Fibroblast of lung (primary cell): ENCODE measurements around the gene EIF3D. TPM values are rescaled to one million over a fixed set of nuclear protein-coding genes. Genes with fewer than 3 reads are reported as not detected.

ENCODE experiments used
- DNase-seq, 2 donors: peaks; one replicate each; pipeline versions ENCODE4 v3.0.0 to v3.0.0-alpha.2; 2010; ENCODE audit warnings: low read depth in 2 of 2
- H2AFZ ChIP-seq: 2 replicates; pipeline ENCODE4 v1.5.1; 2012; ENCODE audit warnings: low read length, control low read depth, inconsistent platforms
- H3K27ac ChIP-seq: 2 replicates; pipeline ENCODE4 v1.5.1; 2011; ENCODE audit warnings: low read length, control low read depth; ENCODE audit not compliant: insufficient read depth
- H3K27me3 ChIP-seq: 2 replicates; pipeline ENCODE4 v1.5.1; 2011; ENCODE audit warnings: mild to moderate bottlenecking, low read length; ENCODE audit not compliant: control insufficient read depth, insufficient read depth
- H3K36me3 ChIP-seq: 2 replicates; pipeline ENCODE4 v1.5.1; 2011; ENCODE audit warnings: low read length; ENCODE audit not compliant: control insufficient read depth, insufficient read depth
- H3K4me1 ChIP-seq: 2 replicates; pipeline ENCODE4 v1.5.1; 2011; ENCODE audit warnings: low read length; ENCODE audit not compliant: control insufficient read depth, insufficient read depth; ENCODE audit errors: extremely low read depth
- H3K4me2 ChIP-seq: 2 replicates; pipeline ENCODE4 v1.5.1; 2011; ENCODE audit warnings: low read length, control low read depth; ENCODE audit not compliant: insufficient read depth; ENCODE audit errors: extremely low read depth
- H3K4me3 ChIP-seq, 4 experiments: fragments of 200-600 bp in 1 of 4; sonication (generic) in 1 of 4; replicated peaks in 1 of 4; 2 replicates each; pipeline ENCODE4 v1.5.1; 2011 to 2016; ENCODE audit warnings: low read length in 4 of 4, low read depth in 3 of 4, mild to moderate bottlenecking in 3 of 4, control low read depth in 2 of 4, inconsistent platforms in 1 of 4, mixed read lengths in 1 of 4; ENCODE audit not compliant: insufficient read depth in 1 of 4; ENCODE audit errors: control extremely low read depth in 1 of 4
- H3K79me2 ChIP-seq: 2 replicates; pipeline ENCODE4 v1.5.1; 2012; ENCODE audit warnings: mild to moderate bottlenecking, low read length, inconsistent platforms; ENCODE audit not compliant: control insufficient read depth, insufficient read depth
- H3K9ac ChIP-seq: 2 replicates; pipeline ENCODE4 v1.5.1; 2011; ENCODE audit warnings: mild to moderate bottlenecking, low read length, control low read depth; ENCODE audit not compliant: insufficient read depth
- H3K9me3 ChIP-seq: 2 replicates; pipeline ENCODE4 v1.5.1; 2012; ENCODE audit warnings: low read depth, low read length; ENCODE audit not compliant: control insufficient read depth, insufficient read depth
- H4K20me1 ChIP-seq: 2 replicates; pipeline ENCODE4 v1.5.1; 2011; ENCODE audit warnings: low read length; ENCODE audit not compliant: control insufficient read depth, insufficient read depth; ENCODE audit errors: extremely low read depth
- CTCF ChIP-seq, 2 donors: IDR thresholded peaks in 1 of 2; conservative IDR thresholded peaks in 1 of 2; 1 replicate in 1 of 2; 2 replicates in 1 of 2; pipeline ENCODE4 v1.5.1; 2011 to 2012; ENCODE audit warnings: low read length in 2 of 2, control low read depth in 1 of 2, inconsistent platforms in 1 of 2, low read depth in 1 of 2, mild to moderate bottlenecking in 1 of 2
- EZH2 ChIP-seq: IDR thresholded peaks from 2 replicates; pipeline ENCODE4 v1.5.1; 2012; ENCODE audit warnings: low read length, control low read depth, mild to moderate bottlenecking; ENCODE audit errors: missing control alignments
- polyA plus RNA-seq, 2 donors: library from polyadenylated mRNA; depleted of rRNA in 1 of 2; stranded (reverse) in 1 of 2; unstranded in 1 of 2; fragments of >200 nt; gene quantifications; 2 replicates each; pipeline ENCODE4 v1.2.1, GENCODE V29; 2011 to 2012; ENCODE audit warnings: missing spikeins in 1 of 2
- total RNA-seq: library from RNA; depleted of rRNA; stranded (reverse); fragments of >200 nt; gene quantifications from 2 replicates; pipeline ENCODE4 v1.2.1, GENCODE V29; 2014

EIF3D gene
- total and polyA plus RNA-seq, 2 donors (not counting 1 experiment from before 2014, with no cell fraction given) = 267 to 306 TPM

GRCh38 chr22:36564422-36565158 is 35.6 kb upstream of the EIF3D start:
- Histone ChIP-seq H4K20me1 (no peaks in the 10 kb centered on the region), H2AFZ (no peak overlapping the region), H3K36me3 (no peaks in the 10 kb centered on the region), H3K4me3 (no peak overlapping the region), H3K27me3 (no peaks in the 10 kb centered on the region), H3K4me2 (no peak overlapping the region), H3K9me3 (no peaks in the 10 kb centered on the region), H3K79me2 (no peaks in the 10 kb centered on the region), H3K27ac (no peak overlapping the region), H3K4me1 (no peaks in the 10 kb centered on the region), H3K9ac (no peak overlapping the region)
- no peak for DNase-seq
- no peak for TF ChIP-seq EZH2
- no peak for TF ChIP-seq CTCF (conservative IDR thresholded peaks at IDR 0.05 in 1 of 2, IDR thresholded peaks at IDR 0.05 in 1 of 2; ENCODE audit: low read depth in 1 of 2, low read length in 2 of 2)

GRCh38 chr22:36563898-36564297 is 34.9 kb upstream of the EIF3D start:
- no peak for DNase-seq
- TF ChIP-seq EZH2 (no peak), CTCF (conservative IDR thresholded peaks at IDR 0.05 in 1 of 2, IDR thresholded peaks at IDR 0.05 in 1 of 2; ENCODE audit: low read depth in 1 of 2, low read length in 2 of 2) (no peak)
- Histone ChIP-seq H3K27ac (no peak overlapping the region), H2AFZ (no peak overlapping the region), H3K27me3 (no peaks in the 10 kb centered on the region), H3K9ac (no peak overlapping the region), H3K36me3 (no peaks in the 10 kb centered on the region), H3K4me1 (no peaks in the 10 kb centered on the region), H3K4me3 (no peak overlapping the region), H4K20me1 (no peaks in the 10 kb centered on the region), H3K9me3 (no peaks in the 10 kb centered on the region), H3K79me2 (no peaks in the 10 kb centered on the region), H3K4me2 (no peak overlapping the region)

GRCh38 chr22:36563444-36563843 is 34.5 kb upstream of the EIF3D start:
- Histone ChIP-seq H3K4me3 (no peak overlapping the region), H2AFZ (no peak overlapping the region), H3K36me3 (no peaks in the 10 kb centered on the region), H3K27me3 (no peaks in the 10 kb centered on the region), H3K9ac (no peak overlapping the region), H3K4me2 (no peak overlapping the region), H3K4me1 (no peaks in the 10 kb centered on the region), H3K79me2 (no peaks in the 10 kb centered on the region), H3K27ac (no peak overlapping the region), H3K9me3 (no peaks in the 10 kb centered on the region), H4K20me1 (no peaks in the 10 kb centered on the region)
- TF ChIP-seq CTCF (conservative IDR thresholded peaks at IDR 0.05 in 1 of 2, IDR thresholded peaks at IDR 0.05 in 1 of 2; ENCODE audit: low read depth in 1 of 2, low read length in 2 of 2) = no peak
- TF ChIP-seq EZH2 = no peak
- DNase-seq = no peak
